HEK293 (cell line): ENCODE data around the gene INO80E.

ENCODE experiments used
- CTCF ChIA-PET: fragments of 350-600 bp; formaldehyde crosslinking; extraction: SDS; loops from one replicate; lab custom pipeline; 2021; ENCODE audit warnings: antibody characterized with exemption; lab: Yijun Ruan, JAX
- POLR2A ChIA-PET: fragments of 300-600 bp; formaldehyde crosslinking; extraction: SDS; loops from one replicate; lab custom pipeline; 2020; ENCODE audit warnings: antibody characterized with exemption, inconsistent platforms; lab: Yijun Ruan, JAX
- H3K27ac ChIP-seq: fragments of 200-500 bp; sonication (Bioruptor generic); 2 replicates; pipeline ENCODE4 v1.5.1; 2014; ENCODE audit warnings: low read depth, low read length, control low read depth, inconsistent platforms; ENCODE audit errors: extremely low read depth
- H3K36me3 ChIP-seq, 2 experiments: fragments of 200-500 bp in 1 of 2; sonication (Bioruptor generic) in 1 of 2; 1 replicate in 1 of 2; 2 replicates in 1 of 2; pipeline ENCODE4 v1.5.1; 2014 to 2017; ENCODE audit warnings: inconsistent platforms in 2 of 2, low read length in 2 of 2; ENCODE audit not compliant: control insufficient read depth in 2 of 2, insufficient read depth in 1 of 2
- H3K4me1 ChIP-seq: fragments of 200-500 bp; sonication (Bioruptor generic); 2 replicates; pipeline ENCODE4 v1.5.1; 2014; ENCODE audit warnings: mild to moderate bottlenecking, low read length, inconsistent platforms; ENCODE audit not compliant: control insufficient read depth, insufficient read depth
- H3K4me3 ChIP-seq: 2 replicates; pipeline ENCODE4 v1.5.1; 2011; ENCODE audit warnings: low read depth, mild to moderate bottlenecking, control low read depth, low read length, moderate library complexity
- H3K9me3 ChIP-seq: fragments of 200-500 bp; sonication (Bioruptor generic); 2 replicates; pipeline ENCODE4 v1.5.1; 2014; ENCODE audit warnings: low read depth, low read length, inconsistent platforms; ENCODE audit not compliant: control insufficient read depth, insufficient read depth
- BCL11A ChIP-seq: fragments of 450-650 bp; formaldehyde crosslinking; IDR thresholded peaks from 2 replicates; pipeline ENCODE4 v1.5.1; 2016; ENCODE audit warnings: low read depth, missing biosample characterization, missing genetic modification characterization
- INSM2 ChIP-seq: fragments of 450-650 bp; formaldehyde crosslinking; IDR thresholded peaks from 2 replicates; pipeline ENCODE4 v1.5.1; 2016; ENCODE audit warnings: missing biosample characterization, missing genetic modification characterization
- KLF1 ChIP-seq: fragments of 450-650 bp; formaldehyde crosslinking; IDR thresholded peaks from 2 replicates; pipeline ENCODE4 v1.5.1; 2016; ENCODE audit warnings: missing biosample characterization, missing genetic modification characterization
- OSR2 ChIP-seq: fragments of 450-650 bp; formaldehyde crosslinking; IDR thresholded peaks from 2 replicates; pipeline ENCODE4 v1.5.1; 2016; ENCODE audit warnings: missing biosample characterization, missing genetic modification characterization
- PATZ1 ChIP-seq: fragments of 450-650 bp; formaldehyde crosslinking; IDR thresholded peaks from 2 replicates; pipeline ENCODE4 v1.5.1; 2016; ENCODE audit warnings: missing biosample characterization, missing genetic modification characterization
- PRDM10 ChIP-seq: fragments of 450-650 bp; formaldehyde crosslinking; IDR thresholded peaks from 2 replicates; pipeline ENCODE4 v1.5.1; 2016; ENCODE audit warnings: missing biosample characterization, missing genetic modification characterization
- SP3 ChIP-seq: fragments of 450-650 bp; formaldehyde crosslinking; IDR thresholded peaks from 2 replicates; pipeline ENCODE4 v1.5.1; 2016; ENCODE audit warnings: missing biosample characterization, missing genetic modification characterization
- ZBTB49 ChIP-seq: fragments of 450-650 bp; formaldehyde crosslinking; IDR thresholded peaks from 2 replicates; pipeline ENCODE4 v1.5.1; 2016; ENCODE audit warnings: missing biosample characterization, missing genetic modification characterization, low read depth
- ZFHX2 ChIP-seq: fragments of 450-650 bp; formaldehyde crosslinking; conservative IDR thresholded peaks from 2 replicates; pipeline ENCODE4 v1.5.1; 2016; ENCODE audit warnings: missing biosample characterization, missing genetic modification characterization
- ZFP3 ChIP-seq: fragments of 450-650 bp; formaldehyde crosslinking; IDR thresholded peaks from 2 replicates; pipeline ENCODE4 v1.5.1; 2016; ENCODE audit warnings: low read depth, missing biosample characterization, missing genetic modification characterization
- ZNF202 ChIP-seq: fragments of 450-650 bp; formaldehyde crosslinking; IDR thresholded peaks from 2 replicates; pipeline ENCODE4 v1.5.1; 2016; ENCODE audit warnings: missing biosample characterization, missing genetic modification characterization, borderline replicate concordance
- ZNF23 ChIP-seq: fragments of 450-650 bp; formaldehyde crosslinking; IDR thresholded peaks from 2 replicates; pipeline ENCODE4 v1.5.1; 2016; ENCODE audit warnings: missing biosample characterization, missing genetic modification characterization, borderline replicate concordance
- ZNF341 ChIP-seq: fragments of 450-650 bp; formaldehyde crosslinking; IDR thresholded peaks from 2 replicates; pipeline ENCODE4; 2016; ENCODE audit warnings: low read depth, missing biosample characterization, missing genetic modification characterization
- ZNF48 ChIP-seq: fragments of 450-650 bp; formaldehyde crosslinking; IDR thresholded peaks from 2 replicates; pipeline ENCODE4 v1.5.1; 2016; ENCODE audit warnings: missing biosample characterization, missing genetic modification characterization
- ZNF600 ChIP-seq: fragments of 450-650 bp; formaldehyde crosslinking; IDR thresholded peaks from 2 replicates; pipeline ENCODE4 v1.5.1; 2016; ENCODE audit warnings: missing biosample characterization, missing genetic modification characterization
- ZNF610 ChIP-seq: fragments of 450-650 bp; formaldehyde crosslinking; IDR thresholded peaks from 2 replicates; pipeline ENCODE4 v1.5.1; 2016; ENCODE audit warnings: missing biosample characterization, missing genetic modification characterization, borderline replicate concordance
- ZNF658 ChIP-seq: fragments of 450-650 bp; formaldehyde crosslinking; IDR thresholded peaks from 2 replicates; pipeline ENCODE4; 2016; ENCODE audit warnings: missing biosample characterization, missing genetic modification characterization
- ZNF768 ChIP-seq: fragments of 450-650 bp; formaldehyde crosslinking; IDR thresholded peaks from 2 replicates; pipeline ENCODE4 v1.5.1; 2018; ENCODE audit warnings: missing biosample characterization, mild to moderate bottlenecking, missing genetic modification characterization

The INO80E gene

GRCh38 chr16:30053376-30054015, 57.5 kb downstream of the INO80E start (continued):
- peak; percentile 89 for TF ChIP-seq PRDM10
- no peak for TF ChIP-seq ZNF23 (tag by site-specific recombination)
- TF ChIP-seq BCL11A (tag by site-specific recombination): no peak
- peak; percentile 78 for TF ChIP-seq ZFHX2 (tag by site-specific recombination)

- Histone ChIP-seq H3K36me3 (peaks cover under 1 to 16% of the 10 kb centered on the region in 2 experiments; a peak in 2 of 3 replicates), H3K4me1 (peaks cover 3% of the 10 kb centered on the region; the same call in 1 of the 2 replicates), H3K4me3 (no peak overlapping the region), H3K27ac (no peak overlapping the region)
- CTCF ChIA-PET: interaction anchor here (0.9 to 2.9 kb wide), 9 partner anchors 9 to 363 kb away, joined by 3 to 25 read pairs (median 6); partner anchors contain the start of gene ALDOA
- TF ChIP-seq ZFP3 (tag by site-specific recombination) (no peak), ZNF658 (tag by site-specific recombination) (no peak), PATZ1 (tag by site-specific recombination) (no peak), ZNF341 (tag by site-specific recombination) (no peak), ZNF610 (tag by site-specific recombination) (no peak), SP3 (tag by site-specific recombination) (no peak), ZNF202 (tag by site-specific recombination) (no peak), ZNF768 (tag by site-specific recombination) (no peak), INSM2 (0 out of 2 replicates have a peak, but pooled peaks have one; percentile 12)
- TF ChIP-seq, all 188 proteins: peak for 1
- H3K9me3 ChIP-seq: no peaks in the 10 kb centered on the region
- POLR2A ChIA-PET: interaction anchor here (0.6 to 6.5 kb wide), 4 partner anchors 10 to 815 kb away, joined by 5 to 66 read pairs (median 6); partner anchors contain the start of gene ALDOA
These were observed 58.4 kb downstream of the INO80E start for GRCh38 chr16:30054451-30054850.

GRCh38 chr16:30054959-30055553, 59.0 kb downstream of the INO80E start:
- Histone ChIP-seq H3K4me3 (no peak overlapping the region), H3K36me3 (peaks cover 3 to 22% of the 10 kb centered on the region in 2 experiments; a peak in 2 of 3 replicates)
- POLR2A ChIA-PET: interaction anchor here (0.6 to 6.5 kb wide), 4 partner anchors 9 to 814 kb away, joined by 3 to 66 read pairs (median 6); partner anchors contain the start of gene ALDOA
- peak; percentile 79 for TF ChIP-seq OSR2 (tag by site-specific recombination)
- no peak for TF ChIP-seq ZNF48
- peak; percentile 84 for TF ChIP-seq ZNF600
- TF ChIP-seq ZBTB49: no peak
- no peak for TF ChIP-seq KLF1

More at GRCh38 chr16:30054959-30055553, 59.0 kb downstream of the INO80E start:
- Histone ChIP-seq H3K9me3 (no peaks in the 10 kb centered on the region), H3K4me1 (peaks cover 3% of the 10 kb centered on the region; the same call in 1 of the 2 replicates), H3K27ac (no peak overlapping the region)
- CTCF ChIA-PET: interaction anchor here (0.5 to 2.9 kb wide), 19 partner anchors 8 to 566 kb away, joined by 3 to 25 read pairs (median 4); partner anchors contain the start of genes ALDOA and C16orf92
